NCI-H345 treated with DMSO at 0.1 percent for 48 hours (cell line): ENCODE data around the gene TBC1D5.
"Not testable (repeated sequence)": the region's sequence is repeated elsewhere in the genome, so short reads cannot be mapped to it uniquely, and the experiment has no call there.

Experiments
- DNase-seq: peaks from one replicate; lab custom pipeline; 2025; ENCODE audit not compliant: unreplicated experiment; lab: John Stamatoyannopoulos, UW

Gene TBC1D5

GRCh38 chr3:17422636-17423035, 319.8 kb downstream of the TBC1D5 start:
- no peak for DNase-seq

GRCh38 chr3:17420668-17421067, 321.8 kb downstream of the TBC1D5 start:
- peak; percentile 18 for DNase-seq

GRCh38 chr3:17412950-17413530, 329.4 kb downstream of the TBC1D5 start:
- DNase-seq, result peak; percentile 49

GRCh38 chr3:17411157-17411877, 331.1 kb downstream of the TBC1D5 start:
- DNase-seq, result no peak

GRCh38 chr3:17407576-17407975, 334.9 kb downstream of the TBC1D5 start:
- DNase-seq, result no peak

GRCh38 chr3:17404548-17404947, 337.9 kb downstream of the TBC1D5 start:
- DNase-seq, result no peak

GRCh38 chr3:17402442-17402841, 340.0 kb downstream of the TBC1D5 start:
- DNase-seq, result no peak

GRCh38 chr3:17401912-17402311, 340.5 kb downstream of the TBC1D5 start:
- no peak for DNase-seq

- DNase-seq, result no peak
Observed at GRCh38 chr3:17399586-17399985, 342.8 kb downstream of the TBC1D5 start.

GRCh38 chr3:17398959-17399551, 343.4 kb downstream of the TBC1D5 start:
- DNase-seq, result no peak

GRCh38 chr3:17396036-17396435, 346.4 kb downstream of the TBC1D5 start:
- no peak for DNase-seq

GRCh38 chr3:17394541-17395155, 347.8 kb downstream of the TBC1D5 start:
- no peak for DNase-seq

- DNase-seq, result not testable (repeated sequence)
Observed at GRCh38 chr3:17392516-17392915, 349.9 kb downstream of the TBC1D5 start.

- DNase-seq, result no peak
Observed at GRCh38 chr3:17390785-17391184, 351.6 kb downstream of the TBC1D5 start.

GRCh38 chr3:17387108-17387507, 355.3 kb downstream of the TBC1D5 start:
- DNase-seq, result no peak

- DNase-seq, result no peak
Observed at GRCh38 chr3:17386432-17386831, 356.0 kb downstream of the TBC1D5 start.

- no peak for DNase-seq
Observed at GRCh38 chr3:17384567-17385296, 357.7 kb downstream of the TBC1D5 start.

- DNase-seq, result no peak
Observed at GRCh38 chr3:17373304-17373703, 369.1 kb downstream of the TBC1D5 start.

GRCh38 chr3:17372362-17373210, 369.8 kb downstream of the TBC1D5 start:
- DNase-seq, result no peak

GRCh38 chr3:17369973-17370372, 372.5 kb downstream of the TBC1D5 start:
- DNase-seq, result no peak
